HAP-1 (cell line): Measurements from ENCODE around the gene PCDHB9.
A peak's percentile ranks its signal among the peaks of the same experiment; 100 is the strongest.
"Not testable (repeated sequence)": the region's sequence is repeated elsewhere in the genome, so short reads cannot be mapped to it uniquely, and the experiment has no call there.

Experiments
- DNase-seq, 2 experiments: peaks; one replicate each; pipeline ENCODE4 v3.0.0-alpha.2; 2016 to 2020; ENCODE audit warnings: low spot score in 2 of 2
- H3K27me3 ChIP-seq: fragments of 250-450 bp; sonication (Bioruptor Pico); 2 replicates; pipeline ENCODE4 v1.5.1; 2020; ENCODE audit warnings: low read depth, mild to moderate bottlenecking, moderate library complexity
- H3K36me3 ChIP-seq: fragments of 250-450 bp; sonication (Bioruptor Pico); replicated peaks from 2 replicates; pipeline ENCODE4 v1.5.1; 2020; ENCODE audit warnings: mild to moderate bottlenecking
- H3K4me1 ChIP-seq: fragments of 250-450 bp; sonication (Bioruptor Pico); 2 replicates; pipeline ENCODE4 v1.5.1; 2020; ENCODE audit warnings: mild to moderate bottlenecking
- H3K4me3 ChIP-seq: fragments of 250-450 bp; sonication (Bioruptor Pico); 2 replicates; pipeline ENCODE4 v1.5.1; 2020; ENCODE audit warnings: mild to moderate bottlenecking, moderate library complexity
- H3K9me3 ChIP-seq: fragments of 250-450 bp; sonication (Bioruptor Pico); 2 replicates; pipeline ENCODE4 v1.5.1; 2020; ENCODE audit warnings: mild to moderate bottlenecking, moderate library complexity
- in situ Hi-C: fragments of 300-500 bp; cut with MboI; formaldehyde crosslinking; loops from 3 replicates; pipeline ENCODE4 v1.14.3; 2020; ENCODE audit warnings: low sequenced_read_pairs, inconsistent platforms, mixed read lengths

Gene PCDHB9

DNA sequence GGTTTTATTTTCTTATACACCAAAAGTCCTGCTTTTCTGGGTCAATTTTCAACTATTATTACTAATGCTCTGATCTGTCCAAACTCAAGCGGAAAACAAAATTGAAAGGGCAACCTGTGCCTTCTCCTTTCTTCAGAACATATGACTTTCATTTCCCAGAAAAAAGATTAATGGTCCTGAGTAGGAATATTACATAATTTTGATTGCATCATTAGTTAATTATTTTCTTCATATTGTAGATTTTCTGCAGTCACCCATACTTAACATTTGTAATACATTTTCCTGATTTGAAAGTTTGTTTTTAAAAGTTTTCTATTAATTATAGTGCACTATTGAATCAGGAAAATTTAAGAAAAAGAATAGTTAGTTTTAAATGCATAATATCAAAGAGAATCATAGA lies 11.0 kb upstream of the PCDHB9 start:
- DNase-seq = no peak
- H3K9me3 ChIP-seq = no peaks in the 10 kb centered on the region
- H3K36me3 ChIP-seq = no peaks in the 10 kb centered on the region
- in situ Hi-C loops = no loop called here
- H3K27me3 ChIP-seq = no peaks in the 10 kb centered on the region
- no peak overlapping the region for H3K4me3 ChIP-seq
- no peaks in the 10 kb centered on the region for H3K4me1 ChIP-seq

DNA sequence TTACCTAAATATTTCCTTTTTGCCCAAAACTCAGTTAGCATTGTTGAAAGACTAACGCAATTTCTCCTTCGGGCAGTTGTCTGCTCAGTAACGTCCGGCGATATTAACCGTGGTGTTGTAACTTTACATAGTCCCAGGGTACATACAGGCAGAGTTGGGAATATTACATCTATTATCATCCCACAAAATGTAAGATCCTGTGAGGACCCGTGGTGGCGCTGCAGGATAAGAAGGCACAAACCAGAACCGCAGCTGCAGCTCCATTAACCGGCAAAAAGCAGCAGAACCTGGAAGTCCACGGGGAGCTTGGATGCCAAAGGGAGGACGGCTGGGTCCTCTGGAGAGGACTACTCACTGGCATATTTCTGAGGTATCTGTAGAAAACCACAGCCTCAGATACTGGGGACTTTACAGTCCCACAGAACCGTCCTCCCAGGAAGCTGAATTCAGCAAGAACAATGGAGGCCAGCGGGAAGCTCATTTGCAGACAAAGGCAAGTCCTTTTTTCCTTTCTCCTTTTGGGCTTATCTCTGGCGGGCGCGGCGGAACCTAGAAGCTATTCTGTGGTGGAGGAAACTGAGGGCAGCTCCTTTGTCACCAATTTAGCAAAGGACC lies 9.3 kb upstream of the PCDHB9 start, which contains the start of gene PCDHB8:
PCDHB8 (plus strand) TSS at position 214 of the 615 bp plus-strand sequence; CDS start at position 459, 245 bp downstream.
- H3K9me3 ChIP-seq, in situ Hi-C loops: not testable (repeated sequence)

DNA sequence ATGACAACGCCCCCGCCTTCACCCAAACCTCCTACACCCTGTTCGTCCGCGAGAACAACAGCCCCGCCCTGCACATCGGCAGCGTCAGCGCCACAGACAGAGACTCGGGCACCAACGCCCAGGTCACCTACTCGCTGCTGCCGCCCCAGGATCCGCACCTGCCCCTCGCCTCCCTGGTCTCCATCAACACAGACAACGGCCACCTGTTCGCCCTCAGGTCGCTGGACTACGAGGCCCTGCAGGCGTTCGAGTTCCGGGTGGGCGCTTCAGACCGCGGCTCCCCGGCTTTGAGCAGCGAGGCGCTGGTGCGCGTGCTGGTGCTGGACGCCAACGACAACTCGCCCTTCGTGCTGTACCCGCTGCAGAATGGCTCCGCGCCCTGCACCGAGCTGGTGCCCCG lies 7.6 kb upstream of the PCDHB9 start:
- DNase-seq, H3K4me1 ChIP-seq, in situ Hi-C loops, H3K27me3 ChIP-seq, H3K4me3 ChIP-seq, H3K9me3 ChIP-seq, H3K36me3 ChIP-seq: not testable (repeated sequence)

More for the DNA sequence above, 9.3 kb upstream of the PCDHB9 start, which contains the start of gene PCDHB8:
- peak within 1 kb of the TSS; percentile 13; the same call in 1 of the 2 replicates for H3K4me3 ChIP-seq
- H3K4me1 ChIP-seq, H3K36me3 ChIP-seq, H3K27me3 ChIP-seq: not testable (repeated sequence)
- peak; percentile 8 to 26 for DNase-seq

DNA sequence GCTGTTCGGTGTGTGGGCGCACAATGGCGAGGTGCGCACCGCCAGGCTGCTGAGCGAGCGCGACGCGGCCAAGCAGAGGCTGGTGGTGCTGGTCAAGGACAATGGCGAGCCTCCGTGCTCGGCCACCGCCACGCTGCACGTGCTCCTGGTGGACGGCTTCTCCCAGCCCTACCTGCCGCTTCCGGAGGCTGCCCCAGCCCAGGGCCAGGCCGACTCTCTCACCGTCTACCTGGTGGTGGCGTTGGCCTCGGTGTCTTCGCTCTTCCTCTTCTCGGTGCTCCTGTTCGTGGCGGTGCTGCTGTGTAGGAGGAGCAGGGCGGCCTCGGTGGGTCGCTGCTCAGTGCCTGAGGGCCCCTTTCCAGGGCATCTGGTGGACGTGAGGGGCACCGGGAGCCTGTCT lies 7.1 kb upstream of the PCDHB9 start:
- DNase-seq, H3K27me3 ChIP-seq, H3K4me3 ChIP-seq, H3K4me1 ChIP-seq, H3K36me3 ChIP-seq, H3K9me3 ChIP-seq, in situ Hi-C loops: not testable (repeated sequence)

DNA sequence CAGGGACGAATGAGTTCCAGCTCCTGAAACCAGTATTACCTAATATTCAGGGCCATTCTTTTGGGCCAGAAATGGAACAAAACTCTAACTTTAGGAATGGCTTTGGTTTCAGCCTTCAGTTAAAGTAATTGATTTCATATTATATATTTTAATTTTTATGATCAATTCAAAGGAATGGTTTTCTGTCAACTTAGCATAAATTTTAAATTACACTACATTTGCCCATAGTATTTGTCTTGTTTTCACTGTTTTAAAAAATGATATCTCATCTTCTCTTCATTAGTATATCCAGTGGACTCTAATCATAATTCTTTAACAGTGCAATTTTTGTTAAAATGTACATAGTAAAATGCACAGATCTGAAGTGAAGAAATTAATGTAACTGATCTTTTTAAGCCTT lies 6.6 kb upstream of the PCDHB9 start:
- no peak for DNase-seq
- no peaks in the 10 kb centered on the region for H3K36me3 ChIP-seq
- H3K4me3 ChIP-seq = no peak overlapping the region
- H3K4me1 ChIP-seq = no peaks in the 10 kb centered on the region
- in situ Hi-C loops = no loop called here
- H3K9me3 ChIP-seq = no peaks in the 10 kb centered on the region; the same call in 1 of the 2 replicates
- H3K27me3 ChIP-seq = no peaks in the 10 kb centered on the region

DNA sequence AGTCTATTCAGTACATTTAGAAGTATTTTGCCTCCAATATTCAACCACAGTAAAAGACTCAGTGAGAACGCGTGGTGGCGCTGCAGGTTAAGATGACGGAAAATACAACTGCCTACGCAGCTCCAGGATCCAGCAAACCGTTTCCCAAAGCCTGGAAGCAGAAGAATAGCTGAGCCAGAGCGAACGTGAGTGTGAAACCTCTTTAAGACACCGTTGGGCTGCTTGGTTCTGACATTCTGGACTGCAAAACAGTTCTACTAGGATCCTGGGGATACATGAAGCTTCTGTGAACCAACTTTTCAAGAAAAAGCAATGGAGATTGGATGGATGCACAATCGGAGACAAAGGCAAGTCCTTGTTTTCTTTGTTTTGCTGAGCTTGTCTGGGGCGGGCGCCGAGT lies 4.7 kb upstream of the PCDHB9 start, which contains the start of gene PCDHB16:
PCDHB16 (plus strand) TSS at position 140 of the 400 bp plus-strand sequence; CDS start at position 313, 173 bp downstream.
- in situ Hi-C loops = no loop called here
- no peaks in the 10 kb centered on the region for H3K36me3 ChIP-seq
- no peaks in the 10 kb centered on the region for H3K27me3 ChIP-seq
- DNase-seq = no peak
- no peak within 1 kb of the TSS for H3K4me3 ChIP-seq
- H3K9me3 ChIP-seq = no peaks in the 10 kb centered on the region; the same call in 1 of the 2 replicates
- H3K4me1 ChIP-seq = no peaks in the 10 kb centered on the region

DNA sequence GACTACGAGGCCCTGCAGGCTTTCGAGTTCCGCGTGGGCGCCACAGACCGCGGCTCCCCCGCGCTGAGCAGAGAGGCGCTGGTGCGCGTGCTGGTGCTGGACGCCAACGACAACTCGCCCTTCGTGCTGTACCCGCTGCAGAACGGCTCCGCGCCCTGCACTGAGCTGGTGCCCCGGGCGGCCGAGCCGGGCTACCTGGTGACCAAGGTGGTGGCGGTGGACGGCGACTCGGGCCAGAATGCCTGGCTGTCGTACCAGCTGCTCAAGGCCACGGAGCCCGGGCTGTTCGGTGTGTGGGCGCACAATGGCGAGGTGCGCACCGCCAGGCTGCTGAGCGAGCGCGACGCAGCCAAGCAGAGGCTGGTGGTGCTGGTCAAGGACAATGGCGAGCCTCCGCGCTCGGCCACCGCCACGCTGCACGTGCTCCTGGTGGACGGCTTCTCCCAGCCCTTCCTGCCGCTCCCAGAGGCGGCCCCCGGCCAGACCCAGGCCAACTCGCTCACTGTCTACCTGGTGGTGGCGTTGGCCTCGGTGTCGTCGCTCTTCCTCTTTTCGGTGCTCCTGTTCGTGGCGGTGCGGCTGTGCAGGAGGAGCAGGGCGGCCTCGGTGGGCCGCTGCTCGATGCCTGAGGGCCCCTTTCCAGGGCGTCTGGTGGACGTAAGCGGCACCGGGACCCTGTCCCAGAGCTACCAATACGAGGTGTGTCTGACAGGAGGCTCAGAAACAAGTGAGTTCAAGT lies 2.7 kb upstream of the PCDHB9 start:
- H3K4me1 ChIP-seq, H3K36me3 ChIP-seq, DNase-seq, H3K4me3 ChIP-seq, H3K27me3 ChIP-seq, H3K9me3 ChIP-seq, in situ Hi-C loops: not testable (repeated sequence)

DNA sequence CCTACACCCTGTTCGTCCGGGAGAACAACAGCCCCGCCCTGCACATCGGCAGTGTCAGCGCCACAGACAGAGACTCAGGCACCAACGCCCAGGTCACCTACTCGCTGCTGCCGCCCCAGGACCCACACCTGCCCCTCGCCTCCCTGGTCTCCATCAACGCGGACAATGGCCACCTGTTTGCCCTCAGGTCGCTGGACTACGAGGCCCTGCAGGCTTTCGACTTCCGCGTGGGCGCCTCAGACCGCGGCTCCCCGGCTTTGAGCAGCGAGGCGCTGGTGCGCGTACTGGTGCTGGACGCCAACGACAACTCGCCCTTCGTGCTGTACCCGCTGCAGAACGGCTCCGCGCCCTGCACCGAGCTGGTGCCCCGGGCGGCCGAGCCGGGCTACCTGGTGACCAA lies 1.7 kb downstream of the PCDHB9 start:
- H3K27me3 ChIP-seq, H3K9me3 ChIP-seq, H3K4me1 ChIP-seq, DNase-seq, H3K4me3 ChIP-seq, in situ Hi-C loops, H3K36me3 ChIP-seq: not testable (repeated sequence)

DNA sequence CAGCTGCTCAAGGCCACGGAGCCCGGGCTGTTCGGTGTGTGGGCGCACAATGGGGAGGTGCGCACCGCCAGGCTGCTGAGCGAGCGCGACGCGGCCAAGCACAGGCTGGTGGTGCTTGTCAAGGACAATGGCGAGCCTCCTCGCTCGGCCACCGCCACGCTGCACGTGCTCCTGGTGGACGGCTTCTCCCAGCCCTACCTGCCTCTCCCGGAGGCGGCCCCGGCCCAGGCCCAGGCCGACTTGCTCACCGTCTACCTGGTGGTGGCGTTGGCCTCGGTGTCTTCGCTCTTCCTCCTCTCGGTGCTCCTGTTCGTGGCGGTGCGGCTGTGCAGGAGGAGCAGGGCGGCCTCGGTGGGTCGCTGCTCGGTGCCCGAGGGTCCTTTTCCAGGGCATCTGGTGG lies 2.2 kb downstream of the PCDHB9 start:
- in situ Hi-C loops, H3K36me3 ChIP-seq, H3K27me3 ChIP-seq, H3K4me3 ChIP-seq, DNase-seq, H3K4me1 ChIP-seq, H3K9me3 ChIP-seq: not testable (repeated sequence)

DNA sequence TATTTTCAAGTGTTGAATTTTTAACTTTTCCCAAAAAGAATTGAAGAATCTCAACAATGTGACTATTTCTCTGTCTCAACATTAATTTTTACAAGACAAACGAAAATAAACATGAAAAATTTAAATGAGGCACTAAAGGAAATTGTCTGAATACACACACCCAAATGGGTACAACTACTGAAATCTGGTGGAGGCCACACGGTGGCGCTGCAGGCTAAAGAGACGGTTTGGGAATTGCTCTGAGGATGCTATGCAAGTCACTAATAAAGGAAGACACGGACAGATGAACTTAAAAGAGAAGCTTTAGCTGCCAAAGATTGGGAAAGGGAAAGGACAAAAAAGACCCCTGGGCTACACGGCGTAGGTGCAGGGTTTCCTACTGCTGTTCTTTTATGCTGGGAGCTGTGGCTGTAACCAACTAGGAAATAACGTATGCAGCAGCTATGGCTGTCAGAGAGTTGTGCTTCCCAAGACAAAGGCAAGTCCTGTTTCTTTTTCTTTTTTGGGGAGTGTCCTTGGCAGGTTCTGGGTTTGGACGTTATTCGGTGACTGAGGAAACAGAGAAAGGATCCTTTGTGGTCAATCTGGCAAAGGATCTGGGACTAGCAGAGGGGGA lies 5.3 kb downstream of the PCDHB9 start, which contains the start of gene PCDHB10:
PCDHB10 (plus strand) TSS at position 244 of the 616 bp plus-strand sequence; CDS start at position 444, 200 bp downstream.
- in situ Hi-C loops = no loop called here
- DNase-seq = peak; percentile 39 to 77
- no peaks in the 10 kb centered on the region for H3K9me3 ChIP-seq
- no peaks in the 10 kb centered on the region for H3K36me3 ChIP-seq
- no peaks in the 10 kb centered on the region for H3K4me1 ChIP-seq
- H3K27me3 ChIP-seq = no peaks in the 10 kb centered on the region
- no peak within 1 kb of the TSS for H3K4me3 ChIP-seq

DNA sequence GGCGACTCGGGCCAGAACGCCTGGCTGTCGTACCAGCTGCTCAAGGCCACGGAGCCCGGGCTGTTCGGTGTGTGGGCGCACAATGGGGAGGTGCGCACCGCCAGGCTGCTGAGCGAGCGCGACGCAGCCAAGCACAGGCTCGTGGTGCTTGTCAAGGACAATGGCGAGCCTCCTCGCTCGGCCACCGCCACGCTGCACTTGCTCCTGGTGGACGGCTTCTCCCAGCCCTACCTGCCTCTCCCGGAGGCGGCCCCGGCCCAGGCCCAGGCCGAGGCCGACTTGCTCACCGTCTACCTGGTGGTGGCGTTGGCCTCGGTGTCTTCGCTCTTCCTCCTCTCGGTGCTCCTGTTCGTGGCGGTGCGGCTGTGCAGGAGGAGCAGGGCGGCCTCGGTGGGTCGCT lies 7.4 kb downstream of the PCDHB9 start:
- H3K27me3 ChIP-seq, H3K4me3 ChIP-seq, DNase-seq, H3K4me1 ChIP-seq, in situ Hi-C loops, H3K36me3 ChIP-seq, H3K9me3 ChIP-seq: not testable (repeated sequence)

DNA sequence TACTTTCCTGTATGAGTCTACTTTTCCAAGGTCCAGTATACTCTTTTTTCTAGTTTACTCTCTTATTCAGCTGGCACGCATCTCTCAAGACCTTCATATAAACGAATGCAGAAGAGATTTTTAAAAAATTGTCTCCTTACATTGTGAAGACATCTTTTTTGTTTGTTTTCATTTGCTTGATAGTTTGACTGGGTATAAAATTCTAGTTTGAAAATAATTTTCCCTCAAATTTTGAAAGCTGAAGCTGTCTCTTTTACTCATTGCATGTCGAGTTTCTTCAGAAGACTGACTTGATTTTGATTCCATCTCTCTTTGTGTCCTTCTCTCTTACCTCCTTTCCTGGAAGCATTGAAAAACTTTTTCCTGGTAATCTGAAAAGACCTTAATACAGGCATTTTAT lies 9.4 kb downstream of the PCDHB9 start:
- Histone ChIP-seq H3K4me1 (no peaks in the 10 kb centered on the region), H3K9me3 (no peaks in the 10 kb centered on the region), H3K27me3 (no peaks in the 10 kb centered on the region), H3K36me3 (no peaks in the 10 kb centered on the region), H3K4me3 (no peak overlapping the region)
- in situ Hi-C loops = no loop called here
- no peak for DNase-seq

DNA sequence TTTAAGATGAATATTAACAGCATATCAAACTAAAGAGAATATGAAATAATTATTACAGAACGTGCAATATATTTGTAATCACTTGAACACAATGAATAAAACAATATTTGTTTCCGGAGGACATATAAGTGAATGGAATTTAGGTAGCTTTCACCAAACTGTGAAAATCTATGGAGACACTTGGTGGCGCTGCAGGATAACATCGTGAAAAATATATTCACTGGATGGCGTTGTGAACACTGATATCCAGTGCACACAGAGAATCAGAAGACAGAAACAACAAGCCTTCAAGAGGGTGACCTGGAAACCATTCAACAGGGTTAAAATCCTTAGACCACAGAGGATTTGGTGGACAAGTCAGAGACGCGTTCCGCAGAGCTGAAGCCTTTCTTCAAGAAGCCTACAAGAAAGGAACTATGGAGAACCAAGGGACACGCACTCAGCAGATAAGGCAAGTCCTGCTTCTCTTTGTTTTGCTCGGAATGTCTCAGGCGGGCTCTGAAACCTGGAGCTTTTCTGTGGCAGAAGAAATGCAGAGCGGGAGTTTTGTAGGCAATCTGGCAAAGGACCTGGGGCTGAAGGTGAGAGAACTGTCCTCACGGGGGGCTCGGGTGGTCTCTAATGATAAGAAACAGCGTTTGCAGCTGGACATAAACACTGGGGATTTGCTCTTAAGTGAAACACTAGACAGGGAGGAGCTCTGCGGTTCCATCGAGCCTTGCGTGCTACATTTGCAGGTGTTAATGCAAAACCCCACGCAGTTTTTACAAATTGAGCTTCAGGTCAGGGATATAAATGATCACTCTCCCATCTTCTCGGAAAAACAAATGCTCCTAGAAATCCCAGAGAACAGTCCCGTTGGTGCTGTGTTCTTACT lies 12.6 kb downstream of the PCDHB9 start, which contains the start of gene PCDHB11:
PCDHB11 (plus strand) TSS at position 269 of the 877 bp plus-strand sequence; CDS start at position 417, 148 bp downstream.
- peak; percentile 4 to 47 for DNase-seq

More for the DNA sequence above, 12.6 kb downstream of the PCDHB9 start, which contains the start of gene PCDHB11:
- Histone ChIP-seq H3K4me1 (no peaks in the 10 kb centered on the region), H3K36me3 (no peaks in the 10 kb centered on the region), H3K27me3 (no peaks in the 10 kb centered on the region), H3K4me3 (no peak within 1 kb of the TSS), H3K9me3 (no peaks in the 10 kb centered on the region)
- in situ Hi-C loops = loop anchor here (25.0 kb wide), 1 partner anchor 363 kb away; no protein-coding TSS in a partner anchor
